Sigmoid colon (tissue), 4 donors: ENCODE results near the gene SPINK13.

Experiments
- EP300 ChIP-seq, 4 donors: sonication (generic); formaldehyde crosslinking; IDR thresholded peaks; one replicate each; pipeline ENCODE4 v1.6.1; 2017; ENCODE audit warnings: antibody characterized with exemption in 4 of 4
- POLR2A ChIP-seq, 2 donors: fragments of 450-650 bp; IDR thresholded peaks; one replicate each; pipeline ENCODE4 v1.6.1; 2016; ENCODE audit warnings: antibody characterized with exemption in 2 of 2, mild to moderate bottlenecking in 2 of 2, moderate library complexity in 2 of 2
- POLR2AphosphoS5 ChIP-seq, 4 donors: sonication (generic); formaldehyde crosslinking; IDR thresholded peaks; one replicate each; pipeline ENCODE4 v1.6.1; 2017; ENCODE audit warnings: antibody characterized with exemption in 4 of 4
- TF ChIP-seq, protein P1 (sequence below), 4 experiments: fragments of 450-650 bp in 3 of 4; fragments of 200-600 bp in 1 of 4; IDR thresholded peaks; one replicate each; pipeline ENCODE4 v1.5.1; 2016 to 2019; ENCODE audit warnings: antibody characterized with exemption in 4 of 4, mild to moderate bottlenecking in 3 of 4, moderate library complexity in 2 of 4

DNA sequence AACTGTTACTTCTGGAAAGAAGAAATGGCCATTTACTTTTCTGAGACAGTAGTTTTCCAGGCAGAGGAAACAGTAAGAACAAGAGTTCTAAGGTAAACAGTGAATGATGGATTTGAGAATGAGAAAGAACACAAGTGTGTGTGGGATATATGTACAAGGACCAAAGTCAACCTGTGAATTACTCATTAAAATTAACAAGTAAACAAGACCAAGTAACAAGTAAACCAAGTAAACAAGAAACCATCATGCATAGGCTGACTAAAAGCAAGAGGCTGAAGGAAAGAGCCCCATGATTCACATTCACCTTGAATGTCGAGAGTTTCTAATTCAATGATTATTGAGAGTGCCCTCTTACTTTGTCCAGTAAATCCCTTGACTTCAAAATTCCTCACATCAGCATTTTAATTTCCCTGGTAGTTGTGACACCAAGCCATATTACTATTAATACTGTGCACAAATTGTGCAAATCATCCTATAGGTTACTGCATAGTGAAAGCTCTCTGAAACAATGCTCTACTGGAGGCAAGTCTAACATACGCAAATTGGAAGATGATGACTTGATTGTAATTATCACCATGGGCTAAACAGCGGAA is 40.1 kb upstream of the SPINK13 start:
- TF ChIP-seq POLR2AphosphoS5 (IDR thresholded peaks at IDR 0.05) (no peak), POLR2A (IDR thresholded peaks at IDR 0.05) (no peak), EP300 (IDR thresholded peaks at IDR 0.05) (no peak)
- TF ChIP-seq, protein P1, sequence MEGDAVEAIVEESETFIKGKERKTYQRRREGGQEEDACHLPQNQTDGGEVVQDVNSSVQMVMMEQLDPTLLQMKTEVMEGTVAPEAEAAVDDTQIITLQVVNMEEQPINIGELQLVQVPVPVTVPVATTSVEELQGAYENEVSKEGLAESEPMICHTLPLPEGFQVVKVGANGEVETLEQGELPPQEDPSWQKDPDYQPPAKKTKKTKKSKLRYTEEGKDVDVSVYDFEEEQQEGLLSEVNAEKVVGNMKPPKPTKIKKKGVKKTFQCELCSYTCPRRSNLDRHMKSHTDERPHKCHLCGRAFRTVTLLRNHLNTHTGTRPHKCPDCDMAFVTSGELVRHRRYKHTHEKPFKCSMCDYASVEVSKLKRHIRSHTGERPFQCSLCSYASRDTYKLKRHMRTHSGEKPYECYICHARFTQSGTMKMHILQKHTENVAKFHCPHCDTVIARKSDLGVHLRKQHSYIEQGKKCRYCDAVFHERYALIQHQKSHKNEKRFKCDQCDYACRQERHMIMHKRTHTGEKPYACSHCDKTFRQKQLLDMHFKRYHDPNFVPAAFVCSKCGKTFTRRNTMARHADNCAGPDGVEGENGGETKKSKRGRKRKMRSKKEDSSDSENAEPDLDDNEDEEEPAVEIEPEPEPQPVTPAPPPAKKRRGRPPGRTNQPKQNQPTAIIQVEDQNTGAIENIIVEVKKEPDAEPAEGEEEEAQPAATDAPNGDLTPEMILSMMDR (IDR thresholded peaks at IDR 0.05), result no peak
